SU-DHL-6 (cell line): ENCODE results near the gene TMEM115.

Experiments used
- H2AFZ ChIP-seq: fragments of 200-600 bp; sonication (generic); 2 replicates; pipeline ENCODE4 v1.6.1; 2014; ENCODE audit warnings: low read depth, mild to moderate bottlenecking, moderate library complexity, mixed read lengths, antibody characterized with exemption, low read length; ENCODE audit not compliant: severe bottlenecking
- H3F3A ChIP-seq: fragments of 200-600 bp; shearing (Covaris generic); 2 replicates; pipeline ENCODE4 v1.6.0; 2016; ENCODE audit warnings: antibody characterized with exemption, mild to moderate bottlenecking; ENCODE audit not compliant: insufficient read depth
- H3K27ac ChIP-seq: fragments of 200-600 bp; sonication (generic); 2 replicates; pipeline ENCODE4 v1.5.1; 2016; ENCODE audit warnings: low read depth, mild to moderate bottlenecking, low read length, moderate library complexity, mixed read lengths
- H3K27me3 ChIP-seq: fragments of 200-600 bp; sonication (generic), shearing (Covaris generic); 2 replicates; pipeline ENCODE4 v1.6.0; 2014; ENCODE audit warnings: mild to moderate bottlenecking, low read length
- H3K36me3 ChIP-seq: fragments of 200-600 bp; sonication (generic); 2 replicates; pipeline ENCODE4 v1.6.1; 2014; ENCODE audit warnings: mild to moderate bottlenecking, low read length, mixed read lengths
- H3K4me2 ChIP-seq: fragments of 300-600, 200-600 bp; shearing (Covaris generic), sonication (generic); 2 replicates; pipeline ENCODE4 v1.6.0; 2014; ENCODE audit warnings: low read length, low read depth, mild to moderate bottlenecking; ENCODE audit not compliant: poor library complexity, severe bottlenecking
- H3K4me3 ChIP-seq: fragments of 200-600 bp; sonication (generic); 2 replicates; pipeline ENCODE4 v1.5.1; 2014; ENCODE audit warnings: antibody characterized with exemption, low read length, mild to moderate bottlenecking, mixed read lengths; ENCODE audit not compliant: insufficient read depth, poor library complexity, severe bottlenecking
- H3K79me2 ChIP-seq: fragments of 200-600 bp; sonication (generic); 2 replicates; pipeline ENCODE4 v1.6.1; 2014; ENCODE audit warnings: mild to moderate bottlenecking, low read length, moderate library complexity; ENCODE audit not compliant: insufficient read depth
- H3K9ac ChIP-seq: fragments of 200-600 bp; sonication (generic); 2 replicates; pipeline ENCODE4 v1.7.0; 2014; ENCODE audit warnings: mild to moderate bottlenecking, low read length
- H3K9me2 ChIP-seq: fragments of 200-600 bp; sonication (generic); replicated peaks from 2 replicates; pipeline ENCODE4 v1.6.1; 2014; ENCODE audit warnings: low read length; ENCODE audit not compliant: insufficient read depth
- H3K9me3 ChIP-seq: fragments of 200-600 bp; sonication (generic); 2 replicates; pipeline ENCODE4 v1.6.1; 2014; ENCODE audit warnings: low read length, mixed read lengths; ENCODE audit not compliant: insufficient read depth
- H4K20me1 ChIP-seq: fragments of 200-600 bp; sonication (generic); 2 replicates; pipeline ENCODE4 v1.6.1; 2014; ENCODE audit warnings: low read depth, mild to moderate bottlenecking, antibody characterized with exemption, low read length, moderate library complexity, mixed read lengths
- EZH2phosphoT487 ChIP-seq: fragments of 200-600 bp; sonication (generic), shearing (Covaris generic); conservative IDR thresholded peaks from 2 replicates; pipeline ENCODE4 v1.6.1; 2018; ENCODE audit warnings: mild to moderate bottlenecking, antibody characterized with exemption, low read length, moderate library complexity, mixed read lengths
- TF ChIP-seq, protein P1 (sequence below): fragments of 200-600 bp; sonication (generic); IDR thresholded peaks from one replicate; pipeline ENCODE4 v1.5.1; 2017; ENCODE audit warnings: antibody characterized with exemption, mild to moderate bottlenecking, low read length, moderate library complexity; ENCODE audit not compliant: insufficient read depth, poor library complexity, severe bottlenecking

Gene TMEM115

DNA sequence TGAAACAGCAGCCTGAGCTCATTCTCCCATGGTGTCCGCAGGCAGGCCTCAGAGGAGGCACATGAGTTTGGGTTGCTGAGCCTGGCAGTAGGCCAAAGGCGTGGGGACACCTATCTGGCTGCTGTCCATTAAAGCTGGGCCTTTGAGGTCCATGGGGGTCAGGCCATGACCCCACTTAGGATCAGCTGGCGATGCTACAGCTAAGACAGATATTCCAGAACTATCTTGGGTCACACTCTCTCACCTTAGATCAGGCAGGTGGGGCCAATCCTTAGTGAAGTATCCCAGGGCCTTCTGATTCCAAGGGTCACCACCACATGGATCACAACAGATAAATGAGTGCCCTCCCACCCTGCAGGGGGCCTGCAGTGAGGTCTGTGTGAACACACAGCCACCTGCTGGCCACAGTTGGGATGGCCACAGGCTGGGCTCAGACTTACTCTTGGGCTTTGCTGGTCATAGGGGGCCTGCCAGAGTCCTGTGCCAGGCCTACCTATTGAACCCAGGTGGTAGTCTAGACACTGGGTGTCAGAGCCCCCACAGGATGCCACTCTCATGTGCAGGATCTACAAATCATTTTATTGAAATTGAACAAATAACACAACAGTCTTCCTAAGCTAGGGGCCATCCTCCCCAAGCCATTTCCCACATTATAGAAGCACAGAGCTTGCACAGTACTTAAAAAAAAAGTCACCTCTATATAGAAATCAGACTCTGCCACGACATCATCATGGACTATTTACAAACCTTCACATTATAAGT, 34.8 kb downstream of the TMEM115 start:
- no peaks in the 10 kb centered on the region for H3K36me3 ChIP-seq
- H3K9me2 ChIP-seq, result no peaks in the 10 kb centered on the region
- H4K20me1 ChIP-seq, result no peaks in the 10 kb centered on the region
- peaks cover 9% of the 10 kb centered on the region for H3F3A ChIP-seq
- no peak overlapping the region for H3K27ac ChIP-seq
- H3K79me2 ChIP-seq, result peaks cover 13% of the 10 kb centered on the region
- no peaks in the 10 kb centered on the region for H3K27me3 ChIP-seq
- no peak overlapping the region for H3K4me2 ChIP-seq
- no peak overlapping the region for H3K9ac ChIP-seq
- H2AFZ ChIP-seq, result no peak overlapping the region
- no peak overlapping the region for H3K4me3 ChIP-seq
- TF ChIP-seq, protein P1, sequence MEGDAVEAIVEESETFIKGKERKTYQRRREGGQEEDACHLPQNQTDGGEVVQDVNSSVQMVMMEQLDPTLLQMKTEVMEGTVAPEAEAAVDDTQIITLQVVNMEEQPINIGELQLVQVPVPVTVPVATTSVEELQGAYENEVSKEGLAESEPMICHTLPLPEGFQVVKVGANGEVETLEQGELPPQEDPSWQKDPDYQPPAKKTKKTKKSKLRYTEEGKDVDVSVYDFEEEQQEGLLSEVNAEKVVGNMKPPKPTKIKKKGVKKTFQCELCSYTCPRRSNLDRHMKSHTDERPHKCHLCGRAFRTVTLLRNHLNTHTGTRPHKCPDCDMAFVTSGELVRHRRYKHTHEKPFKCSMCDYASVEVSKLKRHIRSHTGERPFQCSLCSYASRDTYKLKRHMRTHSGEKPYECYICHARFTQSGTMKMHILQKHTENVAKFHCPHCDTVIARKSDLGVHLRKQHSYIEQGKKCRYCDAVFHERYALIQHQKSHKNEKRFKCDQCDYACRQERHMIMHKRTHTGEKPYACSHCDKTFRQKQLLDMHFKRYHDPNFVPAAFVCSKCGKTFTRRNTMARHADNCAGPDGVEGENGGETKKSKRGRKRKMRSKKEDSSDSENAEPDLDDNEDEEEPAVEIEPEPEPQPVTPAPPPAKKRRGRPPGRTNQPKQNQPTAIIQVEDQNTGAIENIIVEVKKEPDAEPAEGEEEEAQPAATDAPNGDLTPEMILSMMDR, result peak; percentile 60
- no peak for TF ChIP-seq EZH2phosphoT487
- H3K9me3 ChIP-seq, result no peaks in the 10 kb centered on the region

- Histone ChIP-seq H3K27ac (no peak overlapping the region), H4K20me1 (no peaks in the 10 kb centered on the region), H2AFZ (no peak overlapping the region), H3K79me2 (peaks cover 13% of the 10 kb centered on the region), H3K4me2 (no peak overlapping the region), H3K9me3 (no peaks in the 10 kb centered on the region), H3K4me3 (no peak overlapping the region), H3K9me2 (no peaks in the 10 kb centered on the region), H3K36me3 (no peaks in the 10 kb centered on the region), H3F3A (peaks cover 5% of the 10 kb centered on the region), H3K27me3 (no peaks in the 10 kb centered on the region), H3K9ac (no peak overlapping the region)
- TF ChIP-seq, protein P1, result no peak
- TF ChIP-seq EZH2phosphoT487, result no peak
These were observed 35.6 kb downstream of the TMEM115 start for GRCh38 chr3:50323614-50324199.

DNA sequence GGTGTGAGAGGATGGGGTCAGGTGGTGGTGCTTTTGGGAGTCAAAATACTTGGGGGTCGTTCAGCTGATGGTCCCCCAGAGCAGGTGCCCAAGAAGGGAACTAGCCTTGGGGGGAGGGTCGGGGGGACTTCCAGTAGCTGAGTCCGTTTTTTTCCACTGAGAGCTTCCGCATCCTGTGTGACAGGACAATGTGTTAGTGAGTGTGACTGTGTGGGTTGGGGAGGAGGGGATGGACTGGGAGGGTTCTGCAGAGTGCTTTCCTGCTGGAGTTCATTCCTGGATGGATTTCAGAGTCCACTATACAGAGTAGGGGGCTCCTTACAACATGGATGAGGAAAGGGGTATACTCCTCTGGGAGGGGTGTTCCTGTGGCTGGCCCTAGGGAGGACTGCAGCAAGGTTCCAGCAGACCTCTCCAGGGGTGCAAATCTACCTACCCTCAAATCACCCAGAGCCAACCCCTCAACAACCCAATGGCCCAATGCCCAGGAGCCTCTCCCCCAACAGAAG, 36.2 kb downstream of the TMEM115 start:
- Histone ChIP-seq H3K9ac (no peak overlapping the region), H3K27ac (no peak overlapping the region), H4K20me1 (no peaks in the 10 kb centered on the region)

More for the DNA sequence above, 36.2 kb downstream of the TMEM115 start:
- Histone ChIP-seq H3K36me3 (no peaks in the 10 kb centered on the region), H3K4me2 (no peak overlapping the region), H3K9me3 (no peaks in the 10 kb centered on the region), H3K4me3 (no peak overlapping the region), H3K27me3 (no peaks in the 10 kb centered on the region), H3K9me2 (no peaks in the 10 kb centered on the region), H3F3A (no peaks in the 10 kb centered on the region), H2AFZ (no peak overlapping the region), H3K79me2 (peaks cover 13% of the 10 kb centered on the region)
- TF ChIP-seq EZH2phosphoT487, result no peak
- TF ChIP-seq, protein P1, result no peak
